Sigmoid colon (tissue), 7 donors: Measurements from ENCODE around the gene BMERB1. TPM values are rescaled to one million over a fixed set of nuclear protein-coding genes. Genes with fewer than 3 reads are reported as not detected.
"Not testable (repeated sequence)": the region's sequence is repeated elsewhere in the genome, so short reads cannot be mapped to it uniquely, and the experiment has no call there.

Experiments
- DNase-seq: peaks from one replicate; pipeline ENCODE4 v3.0.0-alpha.2; 2019
- H3K27ac ChIP-seq, 4 donors: fragments of 200-600 bp; sonication (generic); one replicate each; pipeline ENCODE4 v1.5.1; 2016 to 2019; ENCODE audit warnings: mild to moderate bottlenecking in 1 of 4
- H3K27me3 ChIP-seq, 3 donors: fragments of 200-600 bp; sonication (generic); one replicate each; pipeline ENCODE4 v1.5.1; 2019; ENCODE audit warnings: mild to moderate bottlenecking in 1 of 3
- H3K36me3 ChIP-seq, 4 donors: fragments of 200-600 bp; sonication (generic); one replicate each; pipeline ENCODE4 v1.5.1; 2016 to 2019
- H3K4me1 ChIP-seq, 4 donors: fragments of 200-600 bp; sonication (generic); one replicate each; pipeline ENCODE4 v1.5.1; 2017 to 2019
- H3K4me3 ChIP-seq, 4 donors: fragments of 200-600 bp; sonication (generic); one replicate each; pipeline ENCODE4 v1.5.1; 2017 to 2019; ENCODE audit warnings: mild to moderate bottlenecking in 2 of 4, moderate library complexity in 1 of 4
- H3K9me3 ChIP-seq, 4 donors: fragments of 200-600 bp in 3 of 4; sonication (generic) in 3 of 4; one replicate each; pipeline versions ENCODE4 v1.5.1 to v1.6.1; 2013 to 2019
- CTCF ChIP-seq, 4 experiments: fragments of 450-650 bp in 3 of 4; fragments of 200-600 bp in 1 of 4; IDR thresholded peaks; one replicate each; pipeline ENCODE4 v1.5.1; 2016 to 2019; ENCODE audit warnings: antibody characterized with exemption in 4 of 4, mild to moderate bottlenecking in 3 of 4, moderate library complexity in 2 of 4
- EP300 ChIP-seq, 4 donors: sonication (generic); formaldehyde crosslinking; IDR thresholded peaks; one replicate each; pipeline ENCODE4 v1.6.1; 2017; ENCODE audit warnings: antibody characterized with exemption in 4 of 4
- POLR2A ChIP-seq, 2 donors: fragments of 450-650 bp; IDR thresholded peaks; one replicate each; pipeline ENCODE4 v1.6.1; 2016; ENCODE audit warnings: antibody characterized with exemption in 2 of 2, mild to moderate bottlenecking in 2 of 2, moderate library complexity in 2 of 2
- POLR2AphosphoS5 ChIP-seq, 4 donors: sonication (generic); formaldehyde crosslinking; IDR thresholded peaks; one replicate each; pipeline ENCODE4 v1.6.1; 2017; ENCODE audit warnings: antibody characterized with exemption in 4 of 4
- WGBS, 2 donors: extraction: QIAGEN DNeasy Blood & Tissue Kit; methylation state at CpG; one replicate each; pipeline ENCODE4 v1.1.7; 2013; 5-methylcytosine and 5-hydroxymethylcytosine counted together
- intact Hi-C: fragments of 100-400 bp; cut with DNase I; formaldehyde crosslinking; loops from one replicate; pipeline ENCODE4 v1.15.1; 2023
- polyA plus RNA-seq, 3 donors: library from polyadenylated mRNA; stranded (reverse); fragments of 200-250 nt; gene quantifications; one replicate each; pipeline ENCODE4 v1.2.3, GENCODE V29; 2013
- total RNA-seq, 4 donors: library from RNA; depleted of rRNA; stranded (reverse); fragments of >200 nt; gene quantifications; one replicate each; pipeline ENCODE4 v1.1.0, GENCODE V29; 2016
- donor health status: healthy with polysubstance abuse.
- donor health status: Bipolar disorder and iron deficiency.
- donor health status: healthy.

BMERB1 gene
- total and polyA plus RNA-seq, 7 donors, result 3.7 to 112 (median 63.4) TPM

- H3K27ac ChIP-seq, result no peak overlapping the region
- intact Hi-C loops, result no loop called here
- 58 to 71% methylated on average over 14 of the region's 14 CpGs for WGBS, 2 donors
- H3K4me1 ChIP-seq, result peaks cover 0 to 8% (median 5%) of the 10 kb centered on the region in 4 donors
- DNase-seq, result no peak
- H3K4me3 ChIP-seq, result no peak overlapping the region
- no peak for TF ChIP-seq CTCF (IDR thresholded peaks at IDR 0.05)
- TF ChIP-seq POLR2A (IDR thresholded peaks at IDR 0.05), result no peak
- no peak for TF ChIP-seq POLR2AphosphoS5 (IDR thresholded peaks at IDR 0.05)
- no peak for TF ChIP-seq EP300 (IDR thresholded peaks at IDR 0.05)
- no peaks in the 10 kb centered on the region for H3K27me3 ChIP-seq
- no peaks in the 10 kb centered on the region for H3K9me3 ChIP-seq
- peaks cover 0 to 24% (median 2%) of the 10 kb centered on the region in 4 donors for H3K36me3 ChIP-seq
Observed at GRCh38 chr16:15398618-15399316, 35.6 kb upstream of the BMERB1 start.

- DNase-seq, result no peak
- WGBS, 2 donors, result 82 to 86% methylated on average over 3 of the region's 3 CpGs
- TF ChIP-seq POLR2A (IDR thresholded peaks at IDR 0.05), result no peak
- TF ChIP-seq CTCF (IDR thresholded peaks at IDR 0.05), result no peak
- no peak for TF ChIP-seq EP300 (IDR thresholded peaks at IDR 0.05)
- TF ChIP-seq POLR2AphosphoS5 (IDR thresholded peaks at IDR 0.05), result no peak
- H3K27me3 ChIP-seq, result no peaks in the 10 kb centered on the region
- H3K27ac ChIP-seq, result no peak overlapping the region
- intact Hi-C loops, result no loop called here
- H3K4me1 ChIP-seq, result peaks cover 0 to 8% (median 5%) of the 10 kb centered on the region in 4 donors
- H3K4me3 ChIP-seq, result no peak overlapping the region
- H3K9me3 ChIP-seq, result no peaks in the 10 kb centered on the region
- peaks cover 0 to 24% (median 2%) of the 10 kb centered on the region in 4 donors for H3K36me3 ChIP-seq
Observed at GRCh38 chr16:15399317-15399716, 35.1 kb upstream of the BMERB1 start.

- intact Hi-C loops, H3K27me3 ChIP-seq, H3K9me3 ChIP-seq, H3K4me1 ChIP-seq, DNase-seq, H3K27ac ChIP-seq, H3K4me3 ChIP-seq: not testable (repeated sequence)
- H3K36me3 ChIP-seq, result peaks cover 0 to 24% (median 2%) of the 10 kb centered on the region in 4 donors
- 96 to 98% methylated on average over 6 of the region's 6 CpGs for WGBS, 2 donors
Observed at GRCh38 chr16:15400314-15400713, 34.1 kb upstream of the BMERB1 start.

- no peak for DNase-seq
- no peaks in the 10 kb centered on the region for H3K4me1 ChIP-seq
- TF ChIP-seq POLR2AphosphoS5 (IDR thresholded peaks at IDR 0.05) (no peak), EP300 (IDR thresholded peaks at IDR 0.05) (no peak), CTCF (IDR thresholded peaks at IDR 0.05) (no peak), POLR2A (IDR thresholded peaks at IDR 0.05) (no peak)
- H3K27me3 ChIP-seq, result no peaks in the 10 kb centered on the region
- no peak overlapping the region for H3K4me3 ChIP-seq
- H3K9me3 ChIP-seq, result no peaks in the 10 kb centered on the region
- H3K36me3 ChIP-seq, result peaks cover 0 to 24% (median 2%) of the 10 kb centered on the region in 4 donors
- WGBS, 2 donors, result 94 to 97% methylated on average over 3 of the region's 3 CpGs
- H3K27ac ChIP-seq, result no peak overlapping the region
- intact Hi-C loops, result no loop called here
Observed at GRCh38 chr16:15401972-15402371, 32.4 kb upstream of the BMERB1 start.

- H3K4me1 ChIP-seq, result no peaks in the 10 kb centered on the region
- no peaks in the 10 kb centered on the region for H3K9me3 ChIP-seq
- 87 to 89% methylated on average over 9 of the region's 9 CpGs for WGBS, 2 donors
- no peaks in the 10 kb centered on the region for H3K27me3 ChIP-seq
- H3K36me3 ChIP-seq, result peaks cover 0 to 24% (median 2%) of the 10 kb centered on the region in 4 donors
- no peak overlapping the region for H3K27ac ChIP-seq
- no peak for DNase-seq
- H3K4me3 ChIP-seq, result no peak overlapping the region
- intact Hi-C loops, result no loop called here
- TF ChIP-seq POLR2A (IDR thresholded peaks at IDR 0.05) (no peak), POLR2AphosphoS5 (IDR thresholded peaks at IDR 0.05) (no peak), CTCF (IDR thresholded peaks at IDR 0.05) (no peak), EP300 (IDR thresholded peaks at IDR 0.05) (no peak)
Observed at GRCh38 chr16:15403392-15403995, 30.9 kb upstream of the BMERB1 start.

GRCh38 chr16:15404091-15404490 is 30.3 kb upstream of the BMERB1 start:
- H3K27ac ChIP-seq, result peak overlapping the region in 1 of 4 donors; percentile 49
- H3K4me3 ChIP-seq, H3K9me3 ChIP-seq, DNase-seq, H3K4me1 ChIP-seq, intact Hi-C loops, H3K27me3 ChIP-seq: not testable (repeated sequence)
- WGBS, 2 donors, result 90 to 91% methylated on average over 3 of the region's 3 CpGs
- H3K36me3 ChIP-seq, result peaks cover 0 to 25% (median 2%) of the 10 kb centered on the region in 4 donors
